K562 (cell line): Measurements from ENCODE around the gene TRAPPC1. TPM values are rescaled to one million over a fixed set of nuclear protein-coding genes. Genes with fewer than 3 reads are reported as not detected.

ENCODE experiments used
- ATAC-seq: fragments of 200-7000 bp; cut with Tn5 transposase; 3 replicates; pipeline ENCODE4 v1.9.1; 2020; ENCODE audit warnings: moderate library complexity
- BruUV-seq: library from RNA; stranded (reverse); fragments of 400-500 nt; replicated peaks from 2 replicates; lab custom pipeline; 2021; lab: Mats Ljungman, UMichigan
- CTCF ChIA-PET: fragments of 300-600 bp; formaldehyde crosslinking; extraction: SDS; loops from one replicate; lab custom pipeline; 2021; ENCODE audit warnings: low intra/inter-chr PET ratio; lab: Yijun Ruan, JAX
- POLR2A ChIA-PET: fragments of 300-600, 350-650 bp; sonication (Branson Sonifier 250); formaldehyde crosslinking; extraction: SDS; loops from one replicate; lab custom pipeline; 2021; ENCODE audit warnings: antibody characterized with exemption, inconsistent platforms; lab: Yijun Ruan, JAX
- DNase-seq, 4 experiments: peaks; one replicate each; pipeline versions ENCODE4 v3.0.0 to v3.0.0-alpha.2; 2011 to 2018; ENCODE audit warnings: low spot score in 3 of 4, mixed read lengths in 3 of 4; ENCODE audit errors: extremely low read depth in 1 of 4
- FAIRE-seq: peaks from 2 replicates; lab custom pipeline; 2011; peaks lifted over from hg19 to GRCh38; lab: Jason Lieb, UNC
- H2AFZ ChIP-seq: 2 replicates; pipeline ENCODE4 v1.6.0; 2011; ENCODE audit warnings: low read depth, low read length, control low read depth, inconsistent platforms
- H3K27ac ChIP-seq: fragments of 200-600 bp; 3 replicates; pipeline ENCODE4 v1.8.0; 2011; ENCODE audit warnings: low read depth, mild to moderate bottlenecking, control low read depth, inconsistent platforms, low read length, moderate library complexity, mixed read lengths; ENCODE audit errors: extremely low read depth
- H3K27me3 ChIP-seq, 2 experiments: fragments of 300-600 bp in 1 of 2; 2 replicates in 1 of 2; 3 replicates in 1 of 2; pipeline versions ENCODE4 v1.6.0 to v1.8.0; 2011; ENCODE audit warnings: inconsistent platforms in 2 of 2, low read length in 2 of 2, mild to moderate bottlenecking in 1 of 2, mixed read lengths in 1 of 2, moderate library complexity in 1 of 2; ENCODE audit not compliant: control insufficient read depth in 2 of 2, insufficient read depth in 2 of 2
- H3K36me3 ChIP-seq: fragments of 300-600 bp; 3 replicates; pipeline ENCODE4 v1.8.0; 2011; ENCODE audit warnings: mild to moderate bottlenecking, low read length, inconsistent platforms; ENCODE audit not compliant: control insufficient read depth, insufficient read depth
- H3K4me1 ChIP-seq, 2 experiments: fragments of 200-600 bp in 1 of 2; replicated peaks in 1 of 2; 2 replicates in 1 of 2; 3 replicates in 1 of 2; pipeline versions ENCODE4 v1.5.1 to v1.8.0; 2011; ENCODE audit warnings: inconsistent platforms in 2 of 2, low read length in 2 of 2, mild to moderate bottlenecking in 1 of 2, mixed read lengths in 1 of 2, moderate library complexity in 1 of 2; ENCODE audit not compliant: control insufficient read depth in 2 of 2, insufficient read depth in 2 of 2
- H3K4me2 ChIP-seq: 2 replicates; pipeline ENCODE4 v1.6.1; 2011; ENCODE audit warnings: low read length, control low read depth, inconsistent platforms, mixed read lengths; ENCODE audit not compliant: insufficient read depth
- H3K4me3 ChIP-seq: fragments of 200-600 bp; sonication (generic), shearing (Covaris generic); 2 replicates; pipeline ENCODE4 v1.5.1; 2016; ENCODE audit warnings: control low read depth, inconsistent platforms
- H3K79me2 ChIP-seq: fragments of 200-600 bp; 3 replicates; pipeline ENCODE4 v1.8.0; 2011; ENCODE audit warnings: low read length, inconsistent platforms; ENCODE audit not compliant: control insufficient read depth, insufficient read depth
- H3K9ac ChIP-seq, 2 experiments: 2 replicates each; pipeline versions ENCODE4 v1.6.0 to v1.6.1; 2011; ENCODE audit warnings: low read depth in 2 of 2, low read length in 2 of 2, control low read depth in 1 of 2, inconsistent platforms in 1 of 2, mild to moderate bottlenecking in 1 of 2, mixed read lengths in 1 of 2; ENCODE audit not compliant: insufficient read depth in 1 of 2
- H3K9me1 ChIP-seq: one replicate; pipeline ENCODE4 v1.6.0; 2011; ENCODE audit warnings: inconsistent platforms, mild to moderate bottlenecking, low read length, moderate library complexity; ENCODE audit not compliant: control insufficient read depth, insufficient read depth
- H3K9me3 ChIP-seq: replicated peaks from 2 replicates; pipeline ENCODE4 v1.5.1; 2011; ENCODE audit warnings: low read depth, low read length, inconsistent platforms; ENCODE audit not compliant: control insufficient read depth, insufficient read depth
- H4K20me1 ChIP-seq: replicated peaks from 2 replicates; pipeline ENCODE4 v1.6.1; 2011; ENCODE audit warnings: low read length, inconsistent platforms, mixed read lengths; ENCODE audit not compliant: control insufficient read depth, insufficient read depth
- GATAD2B ChIP-seq: fragments of 450-650 bp; IDR thresholded peaks from 2 replicates; pipeline ENCODE4 v1.6.1; 2017; ENCODE audit warnings: mild to moderate bottlenecking, borderline replicate concordance
- JUND ChIP-seq, 2 experiments: IDR thresholded peaks; 2 replicates in 1 of 2; 3 replicates in 1 of 2; pipeline ENCODE4 v1.6.1; 2011; ENCODE audit warnings: borderline replicate concordance in 2 of 2, low read depth in 2 of 2, low read length in 2 of 2, improper control_type of control experiment in 1 of 2, missing biosample characterization in 1 of 2, missing genetic modification characterization in 1 of 2, missing genetic modification reagents in 1 of 2
- L3MBTL2 ChIP-seq: fragments of 450-650 bp; IDR thresholded peaks from 2 replicates; pipeline ENCODE4 v1.6.1; 2016; ENCODE audit warnings: mild to moderate bottlenecking, moderate library complexity
- MCM2 ChIP-seq: fragments of 450-650 bp; IDR thresholded peaks from 2 replicates; pipeline ENCODE4 v1.6.1; 2017; ENCODE audit warnings: low read depth, mild to moderate bottlenecking
- MCM3 ChIP-seq: fragments of 450-650 bp; IDR thresholded peaks from 2 replicates; pipeline ENCODE4 v1.6.1; 2016
- NELFE ChIP-seq: IDR thresholded peaks from 2 replicates; pipeline ENCODE4 v1.6.1; 2011; ENCODE audit warnings: mild to moderate bottlenecking; ENCODE audit not compliant: insufficient read depth, insufficient read length
- NFATC3 ChIP-seq: fragments of 450-650 bp; IDR thresholded peaks from 2 replicates; pipeline ENCODE4 v1.6.1; 2017; ENCODE audit warnings: mild to moderate bottlenecking
- NFE2L1 ChIP-seq: fragments of 450-650 bp; IDR thresholded peaks from 2 replicates; pipeline ENCODE4 v1.6.1; 2016; ENCODE audit warnings: missing genetic modification characterization, low read depth, mild to moderate bottlenecking, missing compliant biosample characterization, moderate library complexity, borderline replicate concordance
- POU5F1 ChIP-seq: fragments of 150-350 bp; IDR thresholded peaks from 2 replicates; pipeline ENCODE4 v1.6.1; 2014; ENCODE audit warnings: borderline replicate concordance, low read length, low read depth, mild to moderate bottlenecking; ENCODE audit not compliant: partially characterized antibody
- SETDB1 ChIP-seq: IDR thresholded peaks from one replicate; pipeline ENCODE4 v1.6.1; 2012; ENCODE audit warnings: low read length, control low read depth, inconsistent platforms
- SREBF2 ChIP-seq: sonication (generic); formaldehyde crosslinking; IDR thresholded peaks from 2 replicates; pipeline ENCODE4 v1.4.0; 2020; ENCODE audit warnings: mild to moderate bottlenecking, missing genetic modification reagents
- SRSF1 ChIP-seq: fragments of 200-400 bp; formaldehyde crosslinking; IDR thresholded peaks from 2 replicates; pipeline ENCODE4 v1.6.1; 2017; ENCODE audit warnings: mild to moderate bottlenecking, low read depth, low read length, moderate library complexity
- TCF3 ChIP-seq: sonication (generic); formaldehyde crosslinking; IDR thresholded peaks from 2 replicates; pipeline ENCODE4 v1.4.0; 2020; ENCODE audit warnings: mild to moderate bottlenecking, missing genetic modification reagents
- TFAP4 ChIP-seq: sonication (generic); formaldehyde crosslinking; IDR thresholded peaks from 2 replicates; pipeline ENCODE4 v1.8.0; 2022; ENCODE audit warnings: missing genetic modification reagents, mild to moderate bottlenecking, moderate library complexity, borderline replicate concordance
- TRIM28 ChIP-seq: fragments of 450-650 bp; IDR thresholded peaks from 2 replicates; pipeline ENCODE4 v1.6.1; 2017
- ZC3H8 ChIP-seq: fragments of 450-650 bp; IDR thresholded peaks from 2 replicates; pipeline ENCODE4 v1.6.1; 2017
- ZKSCAN1 ChIP-seq: fragments of 150-350 bp; IDR thresholded peaks from 2 replicates; pipeline ENCODE4 v1.6.1; 2016; ENCODE audit warnings: low read depth, low read length
- ZNF551 ChIP-seq: fragments of 250-450 bp; sonication (Bioruptor Pico); IDR thresholded peaks from 2 replicates; pipeline ENCODE4 v1.5.0; 2021; ENCODE audit warnings: mild to moderate bottlenecking, moderate library complexity
- WGBS: fragments of 100-300 bp; shearing (Covaris generic); methylation state at CpG from one replicate; pipeline ENCODE4 v1.1.6; 2016; ENCODE audit warnings: low coverage, mixed read lengths; ENCODE audit not compliant: insufficient coverage; ENCODE audit errors: missing lambda C conversion rate; 5-methylcytosine and 5-hydroxymethylcytosine counted together
- in situ Hi-C: fragments of 300-500 bp; cut with MboI; formaldehyde crosslinking; loops from 4 replicates; pipeline ENCODE4 v1.15.0; 2018; ENCODE audit warnings: inconsistent platforms, mixed read lengths
- intact Hi-C: fragments of 100-400 bp; cut with micrococcal nuclease; formaldehyde crosslinking; loops from 2 replicates; pipeline ENCODE4 v1.14.2; 2022
- polyA plus RNA-seq, 8 experiments: library from polyadenylated mRNA; depleted of rRNA in 4 of 8; stranded (reverse) in 5 of 8; unstranded in 3 of 8; fragments of >200 nt; fragmentation: Nextera tagmentation in 2 of 8; fragmentation: Illumina TruSeq in 1 of 8; extraction: Ambion mirVana in 2 of 8; extraction: Trizol in 1 of 8; gene quantifications; 2 replicates each; pipeline versions ENCODE4 v1.2.1 to v1.2.3, GENCODE V29; 2011 to 2014; ENCODE audit warnings: inconsistent platforms in 1 of 8, missing spikeins in 1 of 8
- total RNA-seq, 7 experiments: library from RNA; depleted of rRNA in 6 of 7; stranded (reverse); fragments of >200 nt in 6 of 7; fragmentation: Illumina TruSeq in 2 of 7; extraction: Trizol in 2 of 7; gene quantifications; 2 replicates each; pipeline versions ENCODE4 v1.2.1 to v1.2.3, GENCODE V29; 2011 to 2021; ENCODE audit warnings: low replicate concordance in 1 of 7
- TF ChIP-seq, protein P1 (sequence below), 2 experiments: fragments of 200-800 bp in 1 of 2; sonication (Bioruptor generic) in 1 of 2; sonication (generic) in 1 of 2; formaldehyde crosslinking in 1 of 2; IDR thresholded peaks in 1 of 2; conservative IDR thresholded peaks in 1 of 2; 2 replicates each; pipeline versions ENCODE4 v1.5.0 to v1.6.1; 2016 to 2020; ENCODE audit warnings: missing compliant biosample characterization in 1 of 2, missing genetic modification characterization in 1 of 2, missing genetic modification reagents in 1 of 2

Gene TRAPPC1
- total and polyA plus RNA-seq, 9 of the 15 experiments (the other 6 are each of a cell fraction or from before 2014, with no cell fraction given): 11.7 to 82.8 (median 36.2) TPM

- FAIRE-seq: no peak
- BruUV-seq: no TSS peak
- WGBS: 88% methylated on average over 12 of the region's 15 CpGs
Measured at GRCh38 chr17:7910281-7910680, 21.5 kb downstream of the TRAPPC1 start.

More at GRCh38 chr17:7910281-7910680, 21.5 kb downstream of the TRAPPC1 start:
- ATAC-seq: no peak
- no peaks in the 10 kb centered on the region for H3K9me3 ChIP-seq
- no peak overlapping the region for H3K27ac ChIP-seq
- peaks cover 33% of the 10 kb centered on the region; the same call in 2 of the 3 replicates for H3K36me3 ChIP-seq
- H3K4me3 ChIP-seq: no peak overlapping the region
- no peaks in the 10 kb centered on the region for H4K20me1 ChIP-seq
- peaks cover 7 to 9% of the 10 kb centered on the region in 2 experiments; a peak in 3 of 5 replicates for H3K4me1 ChIP-seq
- H3K9ac ChIP-seq: no peak overlapping the region
- in situ Hi-C loops: loop anchor here (5.0 kb wide), 1 partner anchor 147 kb away; no protein-coding TSS in a partner anchor
- ChIA-PET CTCF (no interaction called here), POLR2A (interaction anchor here (0.7 to 1.0 kb wide), 2 partner anchors 13 to 53 kb away, joined by 3 to 5 read pairs; partner anchors contain the start of gene NAA38)
- H3K79me2 ChIP-seq: peaks cover 8% of the 10 kb centered on the region; the same call in 1 of the 3 replicates
- no peaks in the 10 kb centered on the region for H3K9me1 ChIP-seq
- intact Hi-C loops: no loop called here
- no peak overlapping the region for H2AFZ ChIP-seq
- DNase-seq: no peak
- TF ChIP-seq TCF3 (CRISPR knock-in tag) (no peak), SREBF2 (CRISPR knock-in tag) (no peak), NELFE (no peak), SETDB1 (no peak), GATAD2B (no peak), NFE2L1 (tag) (no peak), JUND (IDR thresholded peaks at IDR 0.05; ENCODE audit: borderline replicate concordance, low read depth, low read length) (no peak), JUND (tag; IDR thresholded peaks at IDR 0.05; ENCODE audit: borderline replicate concordance, low read depth, low read length) (no peak), MCM2 (no peak), MCM3 (no peak), ZKSCAN1 (no peak), ZNF551 (no peak), TRIM28 (no peak), POU5F1 (no peak), SRSF1 (no peak), TFAP4 (CRISPR knock-in tag) (no peak), NFATC3 (no peak), ZC3H8 (no peak), L3MBTL2 (no peak)
- TF ChIP-seq, protein P1, sequence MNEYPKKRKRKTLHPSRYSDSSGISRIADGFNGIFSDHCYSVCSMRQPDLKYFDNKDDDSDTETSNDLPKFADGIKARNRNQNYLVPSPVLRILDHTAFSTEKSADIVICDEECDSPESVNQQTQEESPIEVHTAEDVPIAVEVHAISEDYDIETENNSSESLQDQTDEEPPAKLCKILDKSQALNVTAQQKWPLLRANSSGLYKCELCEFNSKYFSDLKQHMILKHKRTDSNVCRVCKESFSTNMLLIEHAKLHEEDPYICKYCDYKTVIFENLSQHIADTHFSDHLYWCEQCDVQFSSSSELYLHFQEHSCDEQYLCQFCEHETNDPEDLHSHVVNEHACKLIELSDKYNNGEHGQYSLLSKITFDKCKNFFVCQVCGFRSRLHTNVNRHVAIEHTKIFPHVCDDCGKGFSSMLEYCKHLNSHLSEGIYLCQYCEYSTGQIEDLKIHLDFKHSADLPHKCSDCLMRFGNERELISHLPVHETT (CRISPR knock-in tag; conservative IDR thresholded peaks at IDR 0.05 in 1 of 2, IDR thresholded peaks at IDR 0.05 in 1 of 2): no peak
- no peaks in the 10 kb centered on the region for H3K27me3 ChIP-seq
- no peak overlapping the region for H3K4me2 ChIP-seq
